Stomach smooth muscle (tissue), 2 donors: ENCODE measurements around the gene CCDC185.

Experiments used
- H3K27ac ChIP-seq: one replicate; pipeline ENCODE4 v1.7.0; 2013; ENCODE audit warnings: mild to moderate bottlenecking, low read length, inconsistent platforms
- H3K27me3 ChIP-seq, 2 donors: one replicate each; pipeline ENCODE4 v1.7.0; 2013; ENCODE audit warnings: low read length in 2 of 2; ENCODE audit not compliant: insufficient read depth in 2 of 2, control insufficient read depth in 1 of 2
- H3K36me3 ChIP-seq, 2 donors: one replicate each; pipeline ENCODE4 v1.7.0; 2013; ENCODE audit warnings: low read length in 2 of 2; ENCODE audit not compliant: control insufficient read depth in 2 of 2, insufficient read depth in 2 of 2
- H3K4me1 ChIP-seq: one replicate; pipeline ENCODE4 v1.7.0; 2013; ENCODE audit warnings: low read length; ENCODE audit not compliant: control insufficient read depth, insufficient read depth
- H3K4me3 ChIP-seq, 2 donors: one replicate each; pipeline ENCODE4 v1.7.0; 2013; ENCODE audit warnings: low read length in 2 of 2
- H3K9ac ChIP-seq, 2 donors: one replicate each; pipeline ENCODE4 v1.7.0; 2013; ENCODE audit warnings: low read length in 2 of 2, mild to moderate bottlenecking in 1 of 2
- H3K9me3 ChIP-seq, 2 donors: one replicate each; pipeline ENCODE4 v1.7.0; 2013; ENCODE audit warnings: low read length in 2 of 2; ENCODE audit not compliant: control insufficient read depth in 2 of 2
- donor health status: healthy.
- donor health status: Pancreatic carcinoma.

CCDC185 gene

DNA sequence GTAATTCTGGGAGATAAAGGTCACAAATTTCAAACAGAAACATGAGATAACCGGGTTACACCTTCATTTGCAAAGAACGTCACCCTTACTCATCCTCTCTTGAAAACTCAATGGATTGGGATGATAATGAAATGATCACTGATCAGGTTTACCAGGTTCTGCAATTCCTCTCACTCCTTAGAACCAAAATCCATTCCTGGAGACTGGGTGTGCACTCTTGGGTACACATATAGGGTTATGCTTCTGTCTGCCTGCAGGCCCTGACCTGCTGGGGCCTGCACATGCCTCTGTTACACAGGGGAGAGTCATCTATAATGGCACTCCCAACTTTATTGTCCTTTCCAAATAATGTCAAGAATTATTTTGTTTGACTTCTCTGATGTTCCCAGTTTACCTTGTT, 37.5 kb upstream of the CCDC185 start:
- Histone ChIP-seq H3K4me3 (no peak overlapping the region), H3K27ac (no peak overlapping the region), H3K36me3 (no peaks in the 10 kb centered on the region), H3K9me3 (no peaks in the 10 kb centered on the region), H3K9ac (no peak overlapping the region), H3K27me3 (peaks cover 5 to 7% of the 10 kb centered on the region in 2 donors), H3K4me1 (no peaks in the 10 kb centered on the region)

GRCh38 chr1:223358826-223359225, 34.4 kb upstream of the CCDC185 start:
- H3K9me3 ChIP-seq: no peaks in the 10 kb centered on the region
- peaks cover 8% of the 10 kb centered on the region for H3K4me1 ChIP-seq
- H3K9ac ChIP-seq: no peak overlapping the region
- H3K36me3 ChIP-seq: no peaks in the 10 kb centered on the region
- H3K4me3 ChIP-seq: no peak overlapping the region
- H3K27me3 ChIP-seq: peaks cover 1 to 5% of the 10 kb centered on the region in 2 donors
- no peak overlapping the region for H3K27ac ChIP-seq

- Histone ChIP-seq H3K27ac (no peak overlapping the region), H3K9ac (no peak overlapping the region), H3K4me3 (peak overlapping the region; percentile 42 to 76), H3K36me3 (no peaks in the 10 kb centered on the region), H3K4me1 (peaks cover 18% of the 10 kb centered on the region), H3K9me3 (no peaks in the 10 kb centered on the region), H3K27me3 (peaks cover 0 to 9% of the 10 kb centered on the region in 2 donors)
Measured at GRCh38 chr1:223363057-223363855, 30.0 kb upstream of the CCDC185 start.

- Histone ChIP-seq H3K4me3 (peak within 1 kb of the TSS; percentile 51 to 76), H3K27me3 (peaks cover 0 to 9% of the 10 kb centered on the region in 2 donors), H3K9ac (no peak within 1 kb of the TSS), H3K36me3 (no peaks in the 10 kb centered on the region), H3K9me3 (no peaks in the 10 kb centered on the region), H3K4me1 (peaks cover 18% of the 10 kb centered on the region), H3K27ac (no peak within 1 kb of the TSS)
Measured at GRCh38 chr1:223363856-223364684, 29.1 kb upstream of the CCDC185 start, which contains the start of gene SUSD4. Gene SUSD4, minus strand, starts transcription at chr1:223364176. Its CDS starts 751 bp downstream, at chr1:223363425.

DNA sequence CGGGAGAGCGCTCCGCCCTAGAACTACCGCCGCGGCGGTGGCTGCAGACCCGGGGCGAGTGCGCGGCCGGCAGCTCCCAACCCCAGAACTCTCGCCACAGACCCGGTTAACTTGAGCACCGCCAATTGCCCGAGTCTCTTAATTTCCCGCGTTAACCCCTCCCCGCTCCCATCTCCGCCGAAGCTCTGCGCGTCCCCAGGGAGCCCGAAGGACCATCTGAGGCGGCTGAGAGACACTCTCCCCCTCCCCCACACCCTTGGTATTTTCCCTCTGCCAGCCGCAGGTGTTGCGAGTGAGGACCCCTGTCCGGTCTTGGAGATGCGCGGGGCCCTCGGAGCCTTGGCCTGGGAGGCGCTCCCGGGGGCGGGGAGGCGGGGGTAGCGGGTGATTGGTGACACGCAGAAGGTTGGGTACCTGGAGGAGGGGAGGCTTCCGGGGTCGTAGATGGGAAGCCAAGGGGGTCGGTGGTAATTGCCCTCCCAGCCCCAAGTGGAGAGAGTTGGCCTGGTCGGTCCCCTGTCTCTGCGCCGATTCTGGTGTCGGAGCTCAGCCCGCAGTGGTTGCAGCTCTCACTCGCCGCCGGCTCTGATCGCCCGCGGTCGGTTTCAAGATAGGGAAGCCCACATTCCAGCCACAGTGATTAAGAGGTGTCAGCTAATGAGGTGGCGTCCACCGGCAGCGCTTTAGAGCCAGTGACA, 28.4 kb upstream of the CCDC185 start:
- H3K9me3 ChIP-seq: no peaks in the 10 kb centered on the region
- no peaks in the 10 kb centered on the region for H3K36me3 ChIP-seq
- no peak overlapping the region for H3K9ac ChIP-seq
- H3K4me1 ChIP-seq: peaks cover 18% of the 10 kb centered on the region
- H3K27ac ChIP-seq: no peak overlapping the region
- H3K27me3 ChIP-seq: peaks cover 0 to 6% of the 10 kb centered on the region in 2 donors
- H3K4me3 ChIP-seq: peak overlapping the region; percentile 51 to 71

GRCh38 chr1:223374064-223374610, 19.1 kb upstream of the CCDC185 start:
- H3K4me3 ChIP-seq: no peak overlapping the region
- H3K9me3 ChIP-seq: peaks cover 3 to 5% of the 10 kb centered on the region in 2 donors
- no peak overlapping the region for H3K9ac ChIP-seq
- peaks cover 0 to 3% of the 10 kb centered on the region in 2 donors for H3K27me3 ChIP-seq
- no peaks in the 10 kb centered on the region for H3K4me1 ChIP-seq
- no peaks in the 10 kb centered on the region for H3K36me3 ChIP-seq
- no peak overlapping the region for H3K27ac ChIP-seq

DNA sequence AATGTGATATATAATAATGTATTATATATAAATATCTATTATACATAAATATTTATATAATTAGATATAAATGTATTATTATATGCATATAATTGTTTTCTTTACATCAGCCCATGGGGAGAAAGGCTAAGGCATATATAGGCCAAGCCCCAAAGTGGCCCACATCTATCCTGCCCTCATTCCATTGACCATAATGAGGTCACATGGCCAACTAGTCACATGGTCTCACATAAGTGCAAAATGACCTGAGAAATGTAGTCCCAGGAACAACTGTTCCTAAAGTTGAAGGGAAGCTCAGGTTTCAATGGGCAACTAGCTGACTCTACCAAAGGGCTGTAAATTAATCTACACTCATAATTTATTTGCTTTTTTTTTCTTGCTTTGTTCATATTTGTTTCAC, 14.5 kb upstream of the CCDC185 start:
- Histone ChIP-seq H3K27me3 (peaks cover 0 to 3% of the 10 kb centered on the region in 2 donors), H3K36me3 (no peaks in the 10 kb centered on the region), H3K4me3 (no peak overlapping the region), H3K4me1 (no peaks in the 10 kb centered on the region), H3K27ac (no peak overlapping the region), H3K9me3 (peaks cover 3 to 5% of the 10 kb centered on the region in 2 donors), H3K9ac (no peak overlapping the region)

GRCh38 chr1:223386013-223386412, 7.2 kb upstream of the CCDC185 start:
- no peak overlapping the region for H3K9ac ChIP-seq
- no peaks in the 10 kb centered on the region for H3K4me1 ChIP-seq
- no peaks in the 10 kb centered on the region for H3K36me3 ChIP-seq
- H3K27ac ChIP-seq: no peak overlapping the region
- peaks cover under 1 to 2% of the 10 kb centered on the region in 2 donors for H3K27me3 ChIP-seq
- H3K4me3 ChIP-seq: no peak overlapping the region
- peaks cover 0 to under 1% of the 10 kb centered on the region in 2 donors for H3K9me3 ChIP-seq

GRCh38 chr1:223390618-223391017, 2.6 kb upstream of the CCDC185 start:
- H3K9ac ChIP-seq: no peak overlapping the region
- peaks cover 0 to 2% of the 10 kb centered on the region in 2 donors for H3K9me3 ChIP-seq
- no peaks in the 10 kb centered on the region for H3K36me3 ChIP-seq
- H3K27ac ChIP-seq: no peak overlapping the region
- peaks cover 4 to 7% of the 10 kb centered on the region in 2 donors for H3K27me3 ChIP-seq
- H3K4me3 ChIP-seq: no peak overlapping the region
- H3K4me1 ChIP-seq: peaks cover 7% of the 10 kb centered on the region

DNA sequence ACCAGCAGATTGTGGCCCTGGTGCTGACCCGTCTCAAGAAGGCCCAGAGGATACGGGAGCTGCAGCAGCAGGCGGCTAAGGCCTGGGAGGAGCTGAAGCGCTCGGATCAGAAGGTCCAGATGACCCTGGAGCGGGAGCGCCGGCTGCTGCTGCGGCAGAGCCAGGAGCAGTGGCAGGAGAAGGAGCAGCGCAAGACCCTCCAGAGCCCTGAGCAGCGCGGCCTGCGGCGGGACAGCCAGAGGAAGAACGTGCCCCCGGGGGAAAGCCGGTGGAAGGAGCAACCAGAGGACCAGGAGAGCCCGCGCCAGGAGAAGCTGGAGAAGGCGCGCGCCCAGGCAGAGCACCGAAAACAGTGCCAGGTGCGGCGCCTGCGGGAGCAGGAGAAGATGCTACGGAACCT, 1.0 kb downstream of the CCDC185 start:
- peaks cover 4 to 7% of the 10 kb centered on the region in 2 donors for H3K27me3 ChIP-seq
- H3K36me3 ChIP-seq: no peaks in the 10 kb centered on the region
- no peak overlapping the region for H3K4me3 ChIP-seq
- peaks cover 0 to 2% of the 10 kb centered on the region in 2 donors for H3K9me3 ChIP-seq
- H3K9ac ChIP-seq: no peak overlapping the region
- H3K27ac ChIP-seq: no peak overlapping the region
- peaks cover 7% of the 10 kb centered on the region for H3K4me1 ChIP-seq
